HG03066 (cell line): ENCODE results near the gene ATP2C2.
"Not testable (repeated sequence)": the region's sequence is repeated elsewhere in the genome, so short reads cannot be mapped to it uniquely, and the experiment has no call there.

Source experiments
- ATAC-seq: cut with Tn5 transposase; IDR thresholded peaks from one replicate; pipeline ENCODE4 v1.9.1; 2021; ENCODE audit warnings: low read depth; ENCODE audit not compliant: unreplicated experiment

Gene ATP2C2

DNA sequence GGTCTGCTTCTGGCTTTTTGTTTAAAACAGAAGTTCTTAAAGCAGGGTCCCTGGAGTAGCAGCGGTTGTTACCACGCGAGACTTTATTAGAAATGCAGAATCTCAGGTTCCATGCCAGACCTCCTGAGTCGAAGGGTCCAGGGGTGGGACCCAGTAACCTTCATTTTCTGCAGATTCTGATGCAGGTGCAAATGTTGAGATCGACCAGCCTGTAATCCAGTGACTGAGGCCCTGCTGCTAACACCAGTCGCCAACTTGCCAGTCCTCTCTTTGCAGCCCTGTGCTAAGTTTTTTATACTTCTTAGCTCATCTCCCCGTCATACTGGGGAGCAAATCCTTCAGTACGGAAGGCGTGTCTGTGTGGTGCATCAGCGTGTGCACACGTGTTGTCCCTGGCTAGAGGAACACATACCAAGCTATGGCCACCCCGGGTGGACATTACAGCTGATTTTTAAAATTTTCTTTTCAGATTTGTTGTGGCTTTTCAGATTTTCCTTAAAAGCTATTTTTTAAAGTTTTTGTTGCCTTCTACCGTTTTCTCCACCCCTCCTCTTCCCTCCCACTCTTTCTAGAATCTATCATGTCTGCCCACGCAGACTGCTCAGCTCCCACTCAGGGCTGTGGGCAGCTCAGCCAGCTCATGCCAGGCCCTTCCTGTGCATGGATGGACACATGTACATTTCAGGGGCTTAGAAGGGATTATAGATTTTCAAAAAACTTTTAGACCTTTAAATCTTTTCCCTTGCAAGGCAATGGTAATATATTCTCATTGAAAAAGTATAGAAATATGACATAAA is 78.5 kb downstream of the ATP2C2 start:
- ATAC-seq = no peak

DNA sequence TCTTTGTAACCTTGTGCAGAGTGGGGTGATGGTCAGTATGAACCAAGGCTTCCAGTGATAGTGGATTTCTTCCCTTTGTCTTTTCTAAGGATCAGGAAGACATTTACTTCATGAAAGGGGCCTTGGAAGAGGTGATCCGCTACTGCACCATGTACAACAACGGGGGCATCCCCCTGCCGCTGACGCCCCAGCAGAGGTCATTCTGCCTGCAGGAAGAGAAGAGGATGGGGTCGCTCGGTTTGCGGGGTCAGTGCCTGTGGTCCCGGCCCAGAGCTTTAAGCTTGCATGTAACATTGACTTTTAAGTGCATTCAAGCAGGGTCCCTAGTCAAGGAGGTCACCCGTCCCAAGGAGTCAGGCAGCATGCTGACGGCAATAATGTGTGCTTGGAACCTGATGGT is 80.1 kb downstream of the ATP2C2 start:
- ATAC-seq = no peak

DNA sequence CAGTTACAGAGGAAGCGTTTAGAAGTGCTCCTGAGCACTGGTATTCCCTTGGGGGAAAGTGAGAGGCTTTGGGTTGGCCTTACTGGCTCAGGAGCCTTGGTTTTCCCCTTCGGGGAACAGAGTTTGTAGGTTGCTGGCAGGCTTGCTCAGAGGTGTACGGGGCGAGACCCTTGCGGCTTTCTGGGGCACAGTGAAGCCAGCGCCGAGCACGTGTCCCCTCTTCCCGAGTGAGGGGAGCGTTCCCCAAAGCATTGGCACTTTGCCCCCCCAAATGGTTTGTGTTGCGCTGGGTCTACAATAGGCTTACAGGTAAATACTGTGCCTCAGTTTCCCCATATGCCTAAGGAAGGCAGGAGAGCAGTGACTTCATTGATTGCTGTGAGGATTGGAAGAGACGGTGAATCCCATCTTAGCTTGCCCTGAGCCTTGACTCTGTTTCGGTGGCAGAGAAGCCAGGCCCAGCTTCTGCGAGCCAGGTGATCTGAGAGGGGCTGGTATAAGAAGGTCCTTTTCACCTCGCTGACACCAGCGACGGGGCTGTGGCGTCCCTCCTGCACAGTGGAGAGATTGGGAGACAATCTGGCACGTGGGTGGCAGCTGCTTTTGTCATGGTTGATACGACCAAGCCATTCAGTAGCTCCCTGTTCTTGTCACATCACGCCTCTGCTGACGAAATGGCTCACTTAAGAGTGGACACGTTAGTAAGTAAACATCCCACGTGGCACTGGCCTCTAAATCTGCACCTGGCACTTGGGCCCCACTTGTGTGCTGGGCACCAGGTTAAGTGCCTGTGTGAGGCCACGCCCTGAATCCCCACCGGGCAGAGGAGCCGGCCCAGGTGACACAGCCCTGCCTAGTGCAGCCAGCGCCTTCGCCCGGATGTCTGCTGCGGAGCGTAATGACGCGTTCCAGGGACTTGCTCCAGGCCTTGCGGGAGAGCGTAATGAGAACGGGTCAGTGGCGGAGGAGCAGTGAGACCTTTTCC is 81.1 kb downstream of the ATP2C2 start:
- no peak for ATAC-seq

DNA sequence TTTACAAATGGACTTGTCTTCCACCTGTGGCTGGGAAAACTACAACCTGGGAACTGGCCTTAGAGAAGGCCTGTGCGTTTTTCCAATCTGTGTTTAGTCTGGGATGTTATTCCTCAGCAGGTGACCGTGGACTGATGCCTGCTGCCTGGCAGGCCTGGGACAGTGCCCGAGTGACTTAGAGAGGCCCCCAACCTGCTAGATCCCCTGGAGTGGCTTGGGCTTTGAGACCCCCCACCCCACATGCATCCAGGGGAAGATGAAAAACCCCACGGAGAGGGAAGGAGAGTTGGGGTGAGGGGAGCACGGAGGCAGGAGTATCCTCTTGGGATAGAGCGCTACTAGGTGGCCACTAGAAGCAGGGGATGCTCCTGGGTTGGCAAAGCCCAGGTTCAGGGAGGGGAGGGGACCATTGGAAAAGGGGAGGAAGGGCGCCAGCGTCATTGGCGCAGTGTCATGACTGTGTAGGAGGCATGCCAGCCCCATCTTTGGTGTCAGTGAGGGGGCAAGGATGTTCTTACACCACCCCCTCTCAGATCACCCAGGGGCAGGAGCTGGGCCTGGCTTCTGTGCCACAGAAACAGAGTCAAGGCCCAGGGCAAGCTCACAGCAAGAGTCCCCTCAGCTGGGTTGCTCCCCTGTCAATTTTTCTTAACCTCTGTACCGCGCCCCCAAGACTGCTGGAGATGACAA is 82.0 kb downstream of the ATP2C2 start:
- ATAC-seq = no peak

DNA sequence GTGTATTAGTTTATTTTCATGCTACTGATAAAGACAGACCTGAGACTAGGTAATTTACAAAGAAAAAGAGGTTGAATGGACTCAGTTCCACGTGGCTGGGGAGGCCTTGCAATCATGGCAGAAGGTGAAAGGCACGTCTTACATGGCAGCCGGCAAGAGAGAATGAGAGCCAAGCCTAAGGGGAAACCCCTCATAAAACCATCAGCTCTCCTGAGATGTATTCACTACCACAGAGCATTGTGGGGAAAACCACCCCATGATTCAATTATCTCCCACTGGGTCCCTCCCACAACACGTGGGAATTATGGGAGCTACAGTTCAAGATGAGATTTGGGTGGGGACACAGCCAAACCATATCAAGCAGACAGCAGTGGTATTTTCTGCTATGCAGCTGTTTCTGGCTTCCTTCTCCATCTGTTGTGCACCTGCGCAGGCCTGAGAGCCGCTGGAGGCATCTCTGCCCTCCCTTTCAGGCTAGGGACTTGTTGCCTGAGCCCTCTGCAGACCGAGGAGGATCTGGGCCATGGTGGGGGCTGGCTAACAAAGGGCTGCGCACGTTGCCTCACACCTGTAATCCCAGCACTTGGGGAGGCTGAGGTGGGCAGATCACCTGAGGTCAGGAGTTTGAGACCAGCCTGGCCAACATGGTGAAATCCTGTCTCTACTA is 82.8 kb downstream of the ATP2C2 start:
- not testable (repeated sequence) for ATAC-seq

DNA sequence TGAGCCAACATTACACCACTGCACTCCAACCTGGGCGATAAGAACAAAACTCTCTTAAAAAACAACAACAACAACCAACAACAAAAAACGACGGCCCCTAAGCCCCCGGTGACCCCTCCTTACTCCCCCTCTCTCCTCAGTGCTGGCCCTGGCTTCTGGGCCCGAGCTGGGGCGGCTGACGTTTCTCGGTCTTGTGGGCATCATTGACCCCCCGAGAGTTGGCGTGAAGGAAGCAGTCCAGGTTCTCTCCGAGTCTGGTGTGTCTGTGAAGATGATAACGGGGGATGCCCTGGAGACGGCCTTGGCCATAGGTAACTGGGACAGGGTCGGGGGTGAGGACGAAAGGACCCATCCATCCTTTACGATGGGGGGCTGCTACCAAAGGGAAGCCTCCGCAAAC is 83.4 kb downstream of the ATP2C2 start:
- ATAC-seq = no peak

DNA sequence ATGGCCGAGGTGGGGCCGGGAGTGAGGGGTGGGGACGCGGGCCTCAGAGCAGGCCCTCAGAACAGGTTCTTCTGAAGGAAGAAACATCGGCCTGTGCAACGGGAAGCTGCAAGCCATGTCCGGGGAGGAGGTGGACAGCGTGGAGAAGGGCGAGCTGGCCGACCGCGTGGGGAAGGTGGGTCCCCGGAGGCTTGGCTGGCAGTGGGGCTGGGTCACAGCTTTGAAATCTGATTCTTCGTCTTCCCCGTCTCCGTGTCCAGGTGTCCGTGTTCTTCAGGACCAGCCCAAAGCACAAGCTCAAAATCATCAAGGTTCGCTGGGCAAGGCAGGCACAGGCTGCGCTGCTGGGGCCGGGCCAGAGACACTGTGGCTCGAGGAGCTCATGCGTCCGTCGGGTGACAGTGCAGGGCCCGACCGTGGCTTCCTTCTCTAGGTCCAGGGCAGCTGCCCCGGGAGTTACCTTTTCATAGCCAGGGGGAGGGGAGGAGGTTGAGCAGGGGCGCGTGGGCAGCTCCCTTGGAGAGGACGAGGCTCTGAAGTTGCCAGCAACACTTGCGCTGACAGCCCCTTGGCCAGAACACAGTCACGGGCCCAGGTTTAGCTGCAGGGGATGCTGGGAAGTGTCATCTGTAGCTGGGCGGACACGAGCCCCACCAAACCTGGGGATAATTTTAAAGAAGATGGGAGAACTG is 84.9 kb downstream of the ATP2C2 start:
- ATAC-seq = no peak

DNA sequence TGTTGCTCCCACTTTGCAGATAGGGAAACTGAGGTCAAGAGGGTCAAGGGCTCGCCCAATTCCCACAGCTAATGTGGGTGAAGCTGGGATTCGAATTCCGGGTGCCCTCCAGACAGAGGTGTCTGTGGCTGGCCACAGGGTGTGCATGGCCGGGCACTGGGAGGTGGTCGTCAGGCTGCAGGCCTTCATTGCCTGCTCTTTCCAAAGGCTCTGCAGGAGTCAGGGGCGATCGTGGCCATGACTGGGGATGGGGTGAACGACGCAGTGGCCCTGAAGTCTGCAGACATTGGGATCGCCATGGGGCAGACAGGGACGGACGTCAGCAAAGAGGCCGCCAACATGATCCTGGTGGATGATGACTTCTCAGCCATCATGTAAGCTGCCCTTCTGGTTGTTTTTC is 86.3 kb downstream of the ATP2C2 start:
- ATAC-seq = no peak

DNA sequence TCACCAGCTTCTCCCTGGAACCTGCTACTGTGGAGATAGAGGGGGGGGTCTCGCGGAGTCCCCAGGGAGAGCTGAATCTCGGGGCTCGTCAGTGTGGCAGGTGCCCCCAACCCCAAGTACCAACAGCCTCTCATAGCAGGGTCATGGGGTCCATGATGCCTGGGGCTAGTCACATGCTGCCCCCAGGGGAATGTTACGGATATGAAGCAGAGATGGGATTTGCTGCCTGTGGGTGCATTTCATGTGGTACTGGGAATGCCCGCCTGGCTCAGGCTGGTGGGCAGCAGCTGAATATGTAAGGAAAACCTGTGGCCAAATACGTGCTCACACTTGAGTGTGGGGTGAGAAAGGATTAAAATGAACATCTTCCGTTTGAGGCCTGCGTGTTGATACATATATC is 86.7 kb downstream of the ATP2C2 start:
- ATAC-seq = no peak

DNA sequence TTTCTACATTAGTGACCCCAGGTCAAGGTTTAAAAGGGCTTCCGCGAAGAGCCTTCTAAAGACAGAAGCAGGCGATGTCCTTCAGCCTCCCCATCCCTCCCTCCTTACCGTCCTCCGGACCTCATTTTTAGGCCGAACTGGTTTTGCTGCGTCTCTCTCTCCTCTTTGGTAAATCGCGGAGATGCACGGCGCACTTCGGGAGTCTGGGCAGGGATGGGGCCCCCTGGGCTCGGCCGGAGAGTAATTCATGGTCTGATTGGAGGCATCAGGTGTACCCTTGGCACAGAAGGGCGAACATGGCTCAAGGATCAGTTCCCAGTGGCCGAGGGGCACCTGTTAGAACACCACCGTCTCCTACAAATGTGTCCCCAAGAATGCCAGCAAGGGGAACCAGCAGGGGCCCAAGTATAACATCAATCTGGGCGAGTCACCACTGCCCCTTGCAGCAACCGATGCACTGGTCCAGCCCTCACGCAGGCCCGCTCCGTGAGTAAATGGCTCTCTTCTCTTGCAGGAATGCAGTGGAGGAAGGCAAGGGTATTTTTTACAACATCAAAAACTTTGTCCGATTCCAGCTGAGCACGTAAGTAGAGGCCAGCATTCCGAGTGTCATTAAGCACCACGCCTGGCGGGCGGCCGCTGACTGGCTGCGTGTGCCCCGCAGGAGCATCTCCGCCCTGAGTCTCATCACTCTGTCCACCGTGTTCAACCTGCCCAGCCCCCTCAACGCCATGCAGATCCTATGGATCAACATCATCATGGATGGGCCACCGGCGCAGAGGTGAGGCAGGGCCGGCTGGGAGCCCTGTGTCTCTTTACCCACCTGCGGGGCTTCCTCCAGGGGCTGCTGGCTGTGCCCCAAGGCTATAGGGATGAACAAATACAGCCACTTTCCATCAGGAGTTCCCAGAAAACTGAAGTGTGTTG is 90.5 kb downstream of the ATP2C2 start:
- no peak for ATAC-seq

DNA sequence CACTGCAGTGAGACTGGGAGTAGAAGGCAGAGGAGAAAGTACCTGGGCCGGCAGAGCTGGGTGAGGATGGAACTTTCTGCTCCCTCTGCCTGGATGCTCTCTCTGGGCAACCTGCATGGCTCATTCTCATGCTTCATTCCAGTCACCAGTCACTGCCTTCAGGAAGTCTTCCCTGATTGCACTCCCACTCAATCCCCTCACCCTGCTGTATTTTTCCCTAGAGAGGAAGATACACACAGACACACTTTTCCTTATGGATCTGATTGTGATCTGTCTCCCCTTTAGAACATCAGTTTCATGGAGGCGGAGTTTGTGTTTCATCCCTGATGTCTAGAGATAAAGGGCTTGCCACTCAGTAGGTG is 91.2 kb downstream of the ATP2C2 start:
- ATAC-seq = no peak

DNA sequence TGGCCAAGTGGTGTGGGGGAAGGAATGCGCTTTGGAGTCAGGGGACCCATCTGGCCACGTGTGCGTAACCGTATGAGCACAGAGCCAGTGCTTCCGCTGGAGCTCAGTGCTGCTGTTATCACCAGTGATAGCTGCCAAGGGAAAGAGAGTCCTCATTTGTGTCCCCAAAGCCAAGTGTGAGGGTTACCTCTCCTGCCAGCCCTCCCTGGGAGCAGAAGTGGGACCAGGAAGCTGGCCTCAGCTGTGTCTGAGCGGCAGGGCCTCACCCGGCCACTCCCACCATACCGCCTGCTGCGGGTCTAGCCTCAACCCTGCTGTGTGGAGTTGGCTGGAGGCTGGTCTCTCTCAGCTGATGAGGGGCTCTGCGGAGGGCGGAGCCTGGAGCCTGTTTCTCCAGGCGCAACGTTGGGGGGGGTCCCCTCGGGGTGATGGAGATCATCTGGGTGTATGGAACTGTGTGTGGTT is 91.6 kb downstream of the ATP2C2 start:
- no peak for ATAC-seq

DNA sequence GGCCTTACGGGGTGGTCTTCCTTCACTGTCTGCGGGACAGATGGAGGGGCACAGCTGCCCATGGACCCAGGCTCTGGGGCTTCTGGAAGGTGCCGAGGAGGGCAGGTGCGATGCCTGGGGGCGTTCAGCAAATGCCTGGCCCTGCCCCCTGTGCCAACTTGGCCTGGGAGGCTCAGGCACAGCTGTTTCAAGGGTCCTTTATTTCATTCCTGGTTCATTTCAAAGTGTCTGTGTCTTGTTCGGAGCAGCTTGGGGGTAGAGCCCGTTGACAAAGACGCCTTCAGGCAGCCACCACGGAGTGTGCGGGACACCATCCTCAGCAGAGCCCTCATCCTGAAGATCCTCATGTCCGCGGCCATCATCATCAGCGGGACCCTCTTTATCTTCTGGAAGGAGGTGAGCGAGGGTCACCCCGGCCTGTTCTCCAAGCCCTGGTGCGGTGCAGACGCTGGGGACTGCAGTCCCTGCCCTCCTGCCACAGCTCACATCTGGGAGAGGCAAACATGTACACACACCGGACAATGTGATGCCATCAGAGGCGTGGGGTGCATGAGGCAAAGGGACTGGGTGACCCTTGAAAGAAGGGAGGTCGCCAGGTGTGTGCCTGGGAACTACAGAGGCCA is 92.2 kb downstream of the ATP2C2 start:
- no peak for ATAC-seq

DNA sequence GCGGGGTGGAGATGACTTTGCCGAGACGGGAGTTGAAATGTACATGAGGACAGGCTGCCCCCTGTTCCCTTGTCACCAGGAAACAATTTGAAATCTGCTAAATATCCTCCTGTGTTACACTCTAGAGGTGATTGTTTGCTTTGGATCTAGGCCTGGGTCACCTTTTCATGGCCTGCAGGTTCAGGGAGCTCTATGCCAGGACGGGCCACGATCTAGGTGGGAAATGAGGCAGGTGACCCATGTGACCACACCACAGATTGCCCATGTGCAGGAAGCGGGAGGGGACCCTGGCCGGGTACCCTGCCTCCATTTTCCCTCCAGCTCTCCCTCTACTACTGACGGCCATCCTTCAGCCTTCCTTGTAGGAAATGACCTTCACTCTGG is 92.7 kb downstream of the ATP2C2 start:
- ATAC-seq = no peak

DNA sequence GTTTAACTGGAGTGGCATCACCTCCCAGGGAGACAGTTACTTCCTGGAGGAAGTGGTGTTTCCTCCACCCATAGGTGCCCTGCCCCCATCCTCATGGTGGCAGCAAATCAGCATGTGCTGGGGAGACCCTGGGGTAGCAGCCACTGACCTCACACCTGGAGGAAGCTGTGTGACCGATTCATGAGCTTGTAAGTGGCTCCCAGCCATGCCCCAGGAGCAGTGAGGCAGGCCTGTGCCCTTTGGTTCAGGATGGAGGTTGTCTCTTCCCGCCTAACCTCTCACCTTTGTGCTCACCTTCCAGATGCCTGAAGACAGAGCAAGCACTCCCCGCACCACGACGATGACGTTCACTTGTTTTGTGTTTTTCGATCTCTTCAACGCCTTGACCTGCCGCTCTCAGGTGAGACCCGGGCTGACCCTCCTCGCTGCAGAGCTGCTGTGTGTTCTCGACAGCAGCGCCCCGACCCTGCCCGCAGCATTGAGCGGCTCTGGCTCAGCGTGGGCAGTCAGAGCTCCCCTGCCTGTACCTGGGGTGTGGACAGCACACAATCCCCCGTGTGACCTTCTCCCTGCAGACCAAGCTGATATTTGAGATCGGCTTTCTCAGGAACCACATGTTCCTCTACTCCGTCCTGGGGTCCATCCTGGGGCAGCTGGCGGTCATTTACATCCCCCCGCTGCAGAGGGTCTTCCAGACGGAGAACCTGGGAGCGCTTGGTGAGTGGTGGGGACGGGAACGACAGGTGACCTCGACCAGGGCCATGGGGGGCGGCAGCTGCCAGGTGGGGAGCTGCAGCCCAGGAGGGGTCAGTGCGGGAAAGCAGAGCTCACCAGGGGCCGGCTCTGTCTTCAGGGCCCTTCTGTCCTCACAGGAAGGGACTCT is 93.3 kb downstream of the ATP2C2 start:
- ATAC-seq = no peak

DNA sequence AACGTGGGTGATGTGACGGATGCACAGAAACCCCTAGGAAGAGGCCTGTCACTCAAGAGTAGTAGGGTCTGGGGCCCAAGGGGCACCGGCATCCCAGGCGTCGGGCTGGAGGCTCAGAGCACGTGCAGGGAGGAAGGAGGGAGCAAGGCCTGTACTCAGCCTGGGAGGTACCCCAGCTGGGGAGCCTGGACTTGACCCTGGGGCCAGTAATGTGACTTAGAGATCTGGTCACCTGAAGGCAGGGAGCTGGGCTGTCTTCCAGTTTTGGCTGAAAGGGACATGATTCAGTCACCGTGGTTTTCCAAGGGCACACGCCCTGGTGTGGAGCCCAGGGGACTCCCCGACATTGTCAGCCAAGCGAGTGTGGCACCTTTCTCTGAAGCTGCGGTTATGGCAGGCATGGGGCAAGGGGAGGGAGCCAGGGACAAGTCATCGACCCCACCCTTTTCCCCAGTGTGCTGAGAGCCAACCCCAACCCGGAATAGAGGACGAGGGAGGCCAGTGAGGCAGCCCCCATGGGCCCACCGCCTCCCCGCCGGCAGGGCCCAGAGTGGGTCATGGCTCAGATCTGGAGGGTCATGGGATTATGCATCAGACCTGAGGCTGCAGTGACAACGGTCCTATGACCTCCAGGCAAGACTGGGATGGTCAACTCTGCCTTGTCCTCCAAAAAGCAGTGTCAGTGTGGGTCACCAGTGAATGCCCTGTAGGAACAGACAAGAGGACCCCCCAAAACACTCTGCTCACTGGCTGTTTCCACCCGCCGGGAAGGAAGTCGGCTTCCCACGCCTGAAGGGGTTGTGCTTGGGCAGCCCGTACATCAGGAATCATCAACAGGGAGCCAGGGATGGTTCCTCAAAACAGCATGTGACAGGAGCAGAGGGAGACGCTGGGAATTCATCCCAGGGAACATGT is 94.2 kb downstream of the ATP2C2 start:
- no peak for ATAC-seq
